Mesendoderm (in vitro differentiated cells): ENCODE measurements around the gene SQOR.

Experiments
- DNase-seq: peaks from one replicate; pipeline ENCODE4 v3.0.0; 2013
- H2AK5ac ChIP-seq: 2 replicates; pipeline ENCODE4 v1.6.1; 2013; ENCODE audit warnings: low read length, inconsistent platforms
- H2BK120ac ChIP-seq: 2 replicates; pipeline ENCODE4 v1.6.1; 2013; ENCODE audit warnings: low read depth, mild to moderate bottlenecking, low read length, moderate library complexity, mixed read lengths
- H2BK15ac ChIP-seq: replicated peaks from 2 replicates; pipeline ENCODE4 v1.6.1; 2013; ENCODE audit warnings: low read depth, mild to moderate bottlenecking, moderate library complexity
- H2BK5ac ChIP-seq: 2 replicates; pipeline ENCODE4 v1.6.1; 2013; ENCODE audit warnings: low read length, inconsistent platforms
- H3K18ac ChIP-seq: 2 replicates; pipeline ENCODE4 v1.6.1; 2013; ENCODE audit warnings: mild to moderate bottlenecking, low read length, mixed read lengths
- H3K23ac ChIP-seq: one replicate; pipeline ENCODE4 v1.6.1; 2013; ENCODE audit warnings: low read length
- H3K27ac ChIP-seq: 2 replicates; pipeline ENCODE4 v1.5.1; 2013; ENCODE audit warnings: low read depth, mild to moderate bottlenecking, inconsistent platforms, low read length, moderate library complexity
- H3K27me3 ChIP-seq: 2 replicates; pipeline ENCODE4 v1.6.1; 2013; ENCODE audit warnings: low read length, control low read depth, mild to moderate bottlenecking, inconsistent platforms; ENCODE audit not compliant: insufficient read depth, poor library complexity
- H3K36me3 ChIP-seq: 2 replicates; pipeline ENCODE4 v1.6.1; 2013; ENCODE audit warnings: low read length, inconsistent platforms; ENCODE audit not compliant: control insufficient read depth, insufficient read depth
- H3K4ac ChIP-seq: one replicate; pipeline ENCODE4 v1.6.1; 2013; ENCODE audit warnings: low read depth, mild to moderate bottlenecking, low read length, moderate library complexity
- H3K4me1 ChIP-seq: 2 replicates; pipeline ENCODE4 v1.6.1; 2013; ENCODE audit warnings: low read depth, low read length, inconsistent platforms; ENCODE audit not compliant: control insufficient read depth
- H3K4me2 ChIP-seq: 2 replicates; pipeline ENCODE4 v1.6.1; 2013; ENCODE audit warnings: low read length
- H3K4me3 ChIP-seq: 2 replicates; pipeline ENCODE4 v1.5.1; 2013; ENCODE audit warnings: mild to moderate bottlenecking, low read length
- H3K56ac ChIP-seq: one replicate; pipeline ENCODE4 v1.6.1; 2013; ENCODE audit warnings: low read length
- H3K79me1 ChIP-seq: 2 replicates; pipeline ENCODE4 v1.6.1; 2013; ENCODE audit warnings: low read length, inconsistent platforms
- H3K79me2 ChIP-seq: 2 replicates; pipeline ENCODE4 v1.6.1; 2013; ENCODE audit warnings: mild to moderate bottlenecking, low read length; ENCODE audit not compliant: control insufficient read depth, insufficient read depth
- H3K9ac ChIP-seq: 2 replicates; pipeline ENCODE4 v1.6.1; 2013; ENCODE audit warnings: low read length, inconsistent platforms
- H4K5ac ChIP-seq: one replicate; pipeline ENCODE4 v1.6.1; 2013; ENCODE audit warnings: low read length
- H4K8ac ChIP-seq: one replicate; pipeline ENCODE4 v1.6.1; 2013; ENCODE audit warnings: low read depth, mild to moderate bottlenecking, control low read depth, low read length, moderate library complexity
- WGBS: extraction: QIAGEN DNeasy Blood & Tissue Kit; methylation state at CpG from one replicate; pipeline ENCODE4 v1.1.7; 2013; ENCODE audit warnings: low lambda C conversion rate, missing lambda C conversion rate; ENCODE audit not compliant: insufficient coverage; ENCODE audit errors: extremely low coverage; 5-methylcytosine and 5-hydroxymethylcytosine counted together

Gene SQOR

DNA sequence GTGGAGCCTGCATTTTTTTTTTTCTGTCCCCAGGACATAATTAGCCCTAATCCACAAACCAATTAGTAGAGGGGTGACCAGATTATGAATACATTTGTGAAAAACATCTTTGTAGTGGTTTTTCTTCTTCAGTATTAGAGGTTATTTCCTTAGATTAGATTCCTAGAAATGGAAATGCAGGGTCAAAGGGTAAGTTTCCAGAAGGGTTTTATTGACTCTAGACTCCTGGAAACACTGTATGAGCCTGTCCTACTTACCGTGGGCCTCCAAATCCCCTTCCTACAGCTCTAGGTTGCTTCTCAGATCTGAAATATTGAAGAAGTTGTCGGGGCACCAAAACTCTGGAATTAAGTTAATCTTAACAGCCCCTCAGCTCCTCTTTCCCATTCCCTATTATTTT lies 22.4 kb downstream of the SQOR start:
- no peak overlapping the region for H3K9ac ChIP-seq

DNA sequence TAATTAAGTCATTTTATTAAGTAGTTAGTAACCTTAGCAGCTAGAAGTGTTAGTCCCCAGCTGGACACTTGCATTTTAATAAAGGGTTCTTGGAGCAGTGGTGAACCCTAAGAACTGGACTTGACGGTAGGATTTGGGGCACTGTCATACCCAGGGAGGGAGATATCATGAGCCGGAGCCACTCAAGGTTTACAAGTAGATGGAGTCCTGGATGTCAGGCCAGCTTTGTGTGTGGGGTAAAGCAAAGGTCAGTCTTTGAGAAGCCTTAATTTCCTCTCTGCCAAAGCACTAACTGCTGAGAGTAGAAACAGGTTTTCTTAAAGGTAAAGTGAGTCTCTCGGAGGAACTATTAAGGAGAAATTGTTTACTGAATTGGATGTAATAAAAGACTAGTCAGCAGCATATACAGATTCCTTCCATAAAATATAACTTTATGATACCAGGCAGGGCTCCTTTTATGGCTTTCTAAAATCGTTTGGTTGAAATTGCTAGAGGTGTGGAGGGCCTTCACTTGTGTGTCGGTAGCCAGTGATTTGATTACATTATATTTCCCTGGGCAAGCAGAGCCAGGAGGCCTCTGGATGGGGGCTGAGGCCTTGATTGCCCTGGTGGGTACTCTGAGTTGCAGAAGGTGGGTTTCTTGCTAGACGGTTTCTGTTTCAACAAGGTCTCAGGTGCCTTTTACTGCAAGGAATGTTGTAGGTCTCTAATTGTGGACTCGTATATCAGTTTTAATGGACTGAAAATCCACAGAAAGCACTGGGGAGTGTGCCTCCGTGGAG lies 23.1 kb downstream of the SQOR start:
- no peak overlapping the region for H2BK120ac ChIP-seq
- no CpG with 5 or more reads among the region's 8 CpGs for WGBS
- H3K4me3 ChIP-seq = no peak overlapping the region
- H2AK5ac ChIP-seq = no peak overlapping the region
- H3K27me3 ChIP-seq = no peaks in the 10 kb centered on the region
- H3K36me3 ChIP-seq = no peaks in the 10 kb centered on the region
- no peak overlapping the region for H3K18ac ChIP-seq
- no peak overlapping the region for H3K4me2 ChIP-seq
- H3K4ac ChIP-seq = no peak overlapping the region
- DNase-seq = no peak
- no peaks in the 10 kb centered on the region for H3K4me1 ChIP-seq
- H3K27ac ChIP-seq = no peak overlapping the region
- no peaks in the 10 kb centered on the region for H3K79me1 ChIP-seq
- no peak overlapping the region for H3K23ac ChIP-seq
- no peak overlapping the region for H4K5ac ChIP-seq
- no peak overlapping the region for H2BK15ac ChIP-seq
- no peak overlapping the region for H2BK5ac ChIP-seq
- H4K8ac ChIP-seq = no peak overlapping the region
- H3K79me2 ChIP-seq = no peaks in the 10 kb centered on the region
- H3K56ac ChIP-seq = no peak overlapping the region
- no peak overlapping the region for H3K9ac ChIP-seq

More for the DNA sequence above, 22.4 kb downstream of the SQOR start:
- Histone ChIP-seq H2AK5ac (no peak overlapping the region), H2BK5ac (no peak overlapping the region), H2BK15ac (no peak overlapping the region), H3K27me3 (no peaks in the 10 kb centered on the region), H3K79me1 (no peaks in the 10 kb centered on the region), H3K4ac (no peak overlapping the region), H3K27ac (no peak overlapping the region), H3K4me2 (no peak overlapping the region), H3K23ac (no peak overlapping the region), H3K4me1 (no peaks in the 10 kb centered on the region), H3K4me3 (no peak overlapping the region), H3K18ac (no peak overlapping the region), H2BK120ac (no peak overlapping the region), H3K36me3 (no peaks in the 10 kb centered on the region), H3K56ac (no peak overlapping the region), H3K79me2 (no peaks in the 10 kb centered on the region), H4K8ac (no peak overlapping the region), H4K5ac (no peak overlapping the region)
- WGBS = no CpG with 5 or more reads among the region's 2 CpGs
- DNase-seq = no peak

DNA sequence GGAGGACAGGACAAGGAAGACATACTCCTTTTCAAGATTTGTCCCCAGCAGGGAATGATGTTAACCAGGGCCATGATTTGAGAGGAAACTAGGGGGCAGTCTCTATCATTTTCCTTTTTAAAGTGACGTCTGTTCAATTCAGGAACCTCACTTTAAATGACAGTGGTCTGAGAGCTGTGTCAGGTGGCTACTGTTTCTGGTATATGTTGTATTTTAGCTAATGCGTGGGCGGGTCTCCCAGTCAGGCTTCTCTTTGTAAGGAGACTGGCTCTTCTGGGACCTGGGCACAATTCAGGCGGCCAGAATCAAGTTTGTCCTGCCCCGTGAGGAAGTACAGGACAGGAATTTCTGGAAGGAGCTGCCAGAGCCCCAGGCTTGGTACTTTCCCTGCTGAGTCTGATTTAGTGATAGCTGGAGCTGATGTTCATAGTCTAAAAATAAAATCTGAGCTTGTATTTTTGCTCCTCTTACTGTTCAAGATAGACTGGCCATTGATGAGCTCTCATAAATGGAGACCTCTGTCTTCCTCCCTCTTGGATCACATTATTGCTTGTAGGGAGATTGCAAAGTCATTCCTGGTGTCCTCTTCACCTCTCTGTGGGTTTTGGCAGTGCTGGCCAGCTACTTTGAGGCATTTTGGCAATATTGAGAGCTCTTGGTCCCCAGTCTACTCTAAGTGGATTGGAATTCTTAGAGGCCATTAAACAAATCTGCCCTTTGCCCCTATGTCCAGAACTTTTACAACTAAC lies 25.6 kb downstream of the SQOR start:
- peak; percentile 16 for DNase-seq
- no CpG with 5 or more reads among the region's 5 CpGs for WGBS
- no peaks in the 10 kb centered on the region for H3K79me2 ChIP-seq

DNA sequence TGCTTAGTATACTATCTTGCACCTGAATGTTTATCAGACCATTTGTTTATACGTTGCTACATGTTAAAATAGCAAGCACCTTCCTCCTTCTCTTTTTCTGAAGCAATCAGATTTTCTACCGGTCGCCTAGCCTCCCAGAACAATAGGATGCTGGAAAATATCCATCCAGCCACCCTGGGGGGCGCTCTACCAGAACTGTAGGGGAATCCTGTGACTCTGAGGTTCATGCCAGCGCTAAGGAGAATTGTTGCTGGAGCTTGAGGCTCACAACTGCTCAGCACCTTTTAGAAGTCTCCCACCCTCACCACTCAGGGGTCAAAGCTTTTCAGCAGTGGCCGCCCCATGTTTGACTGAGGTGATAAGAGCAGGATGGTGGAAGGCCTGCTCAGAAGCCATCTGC lies 27.5 kb downstream of the SQOR start:
- Histone ChIP-seq H3K9ac (no peak overlapping the region), H4K8ac (no peak overlapping the region), H3K4ac (no peak overlapping the region), H3K79me1 (no peaks in the 10 kb centered on the region), H2BK120ac (no peak overlapping the region), H3K27me3 (no peaks in the 10 kb centered on the region), H3K79me2 (no peaks in the 10 kb centered on the region), H2AK5ac (no peak overlapping the region), H3K23ac (no peak overlapping the region), H3K56ac (no peak overlapping the region), H3K4me1 (no peaks in the 10 kb centered on the region), H3K27ac (no peak overlapping the region), H3K4me2 (no peak overlapping the region), H3K4me3 (no peak overlapping the region), H2BK15ac (no peak overlapping the region), H2BK5ac (no peak overlapping the region), H3K18ac (no peak overlapping the region), H4K5ac (no peak overlapping the region), H3K36me3 (no peaks in the 10 kb centered on the region)
- no CpG with 5 or more reads among the region's 6 CpGs for WGBS
- peak; percentile 54 for DNase-seq

More for the DNA sequence above, 25.6 kb downstream of the SQOR start:
- H3K4me2 ChIP-seq = no peak overlapping the region
- H2BK5ac ChIP-seq = no peak overlapping the region
- no peak overlapping the region for H3K27ac ChIP-seq
- H2BK120ac ChIP-seq = no peak overlapping the region
- H4K8ac ChIP-seq = no peak overlapping the region
- H3K9ac ChIP-seq = no peak overlapping the region
- no peaks in the 10 kb centered on the region for H3K36me3 ChIP-seq
- H3K56ac ChIP-seq = no peak overlapping the region
- H2BK15ac ChIP-seq = no peak overlapping the region
- H3K79me1 ChIP-seq = no peaks in the 10 kb centered on the region
- H2AK5ac ChIP-seq = no peak overlapping the region
- H3K4me1 ChIP-seq = no peaks in the 10 kb centered on the region
- no peak overlapping the region for H3K4me3 ChIP-seq
- H3K4ac ChIP-seq = no peak overlapping the region
- no peak overlapping the region for H4K5ac ChIP-seq
- H3K23ac ChIP-seq = no peak overlapping the region
- no peak overlapping the region for H3K18ac ChIP-seq
- H3K27me3 ChIP-seq = no peaks in the 10 kb centered on the region

DNA sequence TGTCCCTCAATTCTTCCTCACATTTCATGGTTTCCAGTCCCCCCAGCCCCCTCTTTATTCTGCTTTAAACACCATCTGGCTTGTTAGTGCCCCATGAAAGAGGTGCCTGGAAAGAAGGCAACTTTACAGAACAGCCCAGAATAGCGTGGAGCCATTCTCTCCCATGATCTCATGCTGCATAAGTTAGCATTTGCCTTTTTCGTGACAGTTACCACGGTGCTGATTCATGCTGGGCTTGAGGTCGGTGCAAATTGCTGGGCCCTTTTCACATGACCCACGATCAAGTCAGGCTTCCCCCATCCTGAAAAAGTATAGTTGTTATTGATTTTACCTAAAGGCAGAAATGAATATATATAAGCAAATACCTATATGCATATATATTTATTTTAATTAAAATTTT lies 29.6 kb downstream of the SQOR start:
- no peak overlapping the region for H2AK5ac ChIP-seq
- H3K4me1 ChIP-seq = no peaks in the 10 kb centered on the region
- no CpG with 5 or more reads among the region's 5 CpGs for WGBS
- no peak overlapping the region for H3K27ac ChIP-seq
- H3K4me2 ChIP-seq = no peak overlapping the region
- H4K8ac ChIP-seq = no peak overlapping the region
- no peak overlapping the region for H3K4ac ChIP-seq
- no peak overlapping the region for H3K4me3 ChIP-seq
- H3K27me3 ChIP-seq = no peaks in the 10 kb centered on the region
- H2BK5ac ChIP-seq = no peak overlapping the region
- peak; percentile 10 for DNase-seq
- no peak overlapping the region for H4K5ac ChIP-seq
- no peak overlapping the region for H3K18ac ChIP-seq
- no peak overlapping the region for H2BK15ac ChIP-seq
- no peak overlapping the region for H3K56ac ChIP-seq
- no peaks in the 10 kb centered on the region for H3K36me3 ChIP-seq
- H3K79me1 ChIP-seq = no peaks in the 10 kb centered on the region
- H3K23ac ChIP-seq = no peak overlapping the region
- no peak overlapping the region for H2BK120ac ChIP-seq
- H3K79me2 ChIP-seq = no peaks in the 10 kb centered on the region
- no peak overlapping the region for H3K9ac ChIP-seq
